Activated T-helper 1 cell treated with Interleukin-2 at 50 U/mL for 16 hours (primary cell): ENCODE results near the gene HBG1.
"Not testable (repeated sequence)": the region's sequence is repeated elsewhere in the genome, so short reads cannot be mapped to it uniquely, and the experiment has no call there.

ENCODE experiments used
- DNase-seq: peaks from one replicate; pipeline ENCODE4 v3.0.0-alpha.2; 2020; ENCODE audit warnings: low read depth

Gene HBG1

GRCh38 chr11:5249807-5250396 lies at the start of gene HBG1:
Gene HBG1, minus strand, starts transcription at chr11:5249857. Its CDS starts 53 bp downstream, at chr11:5249804.
- DNase-seq, result not testable (repeated sequence)

- DNase-seq, result no peak
These were observed 48.8 kb upstream of the HBG1 start for GRCh38 chr11:5298451-5298850.

DNA sequence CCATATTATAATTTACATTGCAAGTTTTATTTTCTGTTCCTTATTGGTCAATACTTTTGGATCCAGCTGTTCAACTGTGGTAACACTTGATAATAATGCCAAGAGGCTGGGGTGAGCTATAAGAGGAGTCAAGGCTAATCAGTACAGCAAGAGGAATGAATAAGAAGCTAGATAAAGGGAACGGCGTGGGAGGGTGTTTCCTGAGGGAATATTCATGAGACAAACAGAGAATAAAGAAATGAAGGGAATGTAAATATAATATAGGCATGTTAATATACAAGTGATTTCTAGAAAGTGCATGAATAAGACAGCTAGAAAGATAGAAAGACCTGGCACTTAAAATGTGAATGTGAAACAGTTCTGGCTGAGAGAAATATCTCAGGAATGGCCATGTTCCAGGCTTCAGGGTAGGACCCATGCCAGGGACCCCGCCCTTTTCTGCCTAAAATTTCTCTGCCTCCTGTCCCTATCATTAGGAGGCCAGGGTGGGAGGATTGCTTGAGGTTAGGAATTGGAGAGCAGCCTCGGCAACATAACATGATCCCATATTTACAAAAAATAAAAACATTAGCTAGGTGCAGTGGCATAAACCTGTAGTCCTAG lies 48.2 kb upstream of the HBG1 start:
- no peak for DNase-seq

- DNase-seq, result not testable (repeated sequence)
These were observed 44.8 kb upstream of the HBG1 start for GRCh38 chr11:5294342-5294995.

- DNase-seq, result no peak
These were observed 43.4 kb upstream of the HBG1 start for GRCh38 chr11:5293028-5293427.

- no peak for DNase-seq
These were observed 41.7 kb upstream of the HBG1 start for GRCh38 chr11:5291207-5291838.

- no peak for DNase-seq
These were observed 40.4 kb upstream of the HBG1 start for GRCh38 chr11:5290106-5290505.

DNA sequence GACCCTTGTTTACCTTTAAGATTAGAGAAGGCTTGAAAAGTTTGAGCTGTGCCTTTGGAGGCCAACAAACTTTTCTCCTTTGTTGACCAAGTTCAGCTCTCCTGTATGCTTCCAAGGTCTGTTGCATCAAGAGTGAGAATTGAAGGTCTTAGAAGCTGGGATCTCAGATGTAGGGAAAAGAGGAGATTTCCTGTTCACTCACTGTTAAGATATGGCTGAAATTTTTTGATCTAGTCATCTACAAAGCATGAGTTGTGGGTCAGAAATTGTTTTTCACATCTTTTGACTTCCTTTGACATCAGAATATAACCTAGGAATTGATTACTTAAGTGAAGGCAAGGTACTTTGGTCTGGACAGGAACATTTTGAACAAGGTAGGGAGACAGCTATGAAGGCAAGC lies 40.0 kb upstream of the HBG1 start:
- DNase-seq, result no peak

DNA sequence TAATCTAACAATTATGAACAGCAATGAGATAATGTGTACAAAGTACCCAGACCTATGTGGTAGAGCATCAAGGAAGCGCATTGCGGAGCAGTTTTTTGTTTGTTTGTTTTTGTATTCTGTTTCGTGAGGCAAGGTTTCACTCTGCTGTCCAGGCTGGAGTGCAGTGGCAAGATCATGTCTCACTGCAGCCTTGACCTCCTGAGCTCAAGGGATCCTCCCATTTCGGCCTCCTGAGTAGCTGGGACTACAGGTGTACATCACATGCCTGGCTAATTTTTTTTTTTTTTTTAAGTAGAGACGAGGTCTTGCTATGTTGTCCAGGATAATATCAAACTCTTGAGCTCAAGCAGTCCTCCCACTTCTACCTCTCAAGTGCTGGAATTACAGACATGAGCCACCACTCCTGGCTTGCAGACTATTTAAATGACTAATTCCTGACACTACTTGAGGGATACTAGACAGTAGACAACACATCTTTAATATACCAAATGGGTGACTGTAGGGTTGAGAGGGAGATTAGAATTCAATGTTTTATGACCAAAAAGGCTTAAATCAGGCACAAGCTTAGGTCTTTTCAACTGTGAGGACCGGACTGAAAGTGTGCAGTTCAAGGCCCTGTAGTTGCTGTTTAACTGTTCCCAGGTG lies 39.4 kb upstream of the HBG1 start:
- DNase-seq, result no peak

GRCh38 chr11:5288108-5288905 lies 38.6 kb upstream of the HBG1 start:
- no peak for DNase-seq

DNA sequence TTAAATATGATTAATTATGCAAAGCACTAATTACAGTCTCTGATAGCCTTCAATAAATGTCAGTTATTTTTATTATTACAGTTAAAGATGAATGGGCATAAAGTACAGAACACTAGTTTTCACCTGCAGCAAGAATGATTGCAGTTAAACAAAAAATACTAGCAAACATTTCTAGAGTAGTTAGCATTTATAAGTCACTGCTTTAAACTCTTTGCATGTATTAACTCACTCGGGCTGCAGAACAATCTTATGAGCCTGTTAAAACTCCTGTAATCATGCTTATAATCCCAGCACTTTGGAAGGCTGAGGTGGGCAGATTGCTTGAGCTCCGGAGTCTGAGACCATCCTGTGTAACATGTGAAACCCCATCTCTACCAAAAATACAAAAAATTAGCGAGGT lies 37.2 kb upstream of the HBG1 start:
- no peak for DNase-seq

DNA sequence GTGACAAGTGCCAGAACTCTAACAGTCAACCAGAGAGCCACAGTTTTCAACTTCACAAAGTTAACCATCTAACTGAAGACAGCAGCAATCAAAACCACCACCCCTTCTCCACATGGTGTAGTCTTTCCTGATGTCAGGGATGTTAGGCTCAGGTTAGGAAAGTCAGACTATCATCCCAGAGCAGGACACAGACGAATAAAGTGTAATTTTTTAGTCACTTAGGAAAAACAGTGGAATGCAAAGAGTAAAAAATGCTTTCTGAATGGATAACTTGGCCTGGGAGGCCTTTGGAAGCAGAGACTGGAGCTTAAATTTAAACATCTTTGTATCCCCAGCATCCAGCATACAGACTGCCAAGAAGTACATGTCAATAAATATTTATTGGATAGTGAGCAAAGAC lies 36.7 kb upstream of the HBG1 start:
- DNase-seq, result no peak

DNA sequence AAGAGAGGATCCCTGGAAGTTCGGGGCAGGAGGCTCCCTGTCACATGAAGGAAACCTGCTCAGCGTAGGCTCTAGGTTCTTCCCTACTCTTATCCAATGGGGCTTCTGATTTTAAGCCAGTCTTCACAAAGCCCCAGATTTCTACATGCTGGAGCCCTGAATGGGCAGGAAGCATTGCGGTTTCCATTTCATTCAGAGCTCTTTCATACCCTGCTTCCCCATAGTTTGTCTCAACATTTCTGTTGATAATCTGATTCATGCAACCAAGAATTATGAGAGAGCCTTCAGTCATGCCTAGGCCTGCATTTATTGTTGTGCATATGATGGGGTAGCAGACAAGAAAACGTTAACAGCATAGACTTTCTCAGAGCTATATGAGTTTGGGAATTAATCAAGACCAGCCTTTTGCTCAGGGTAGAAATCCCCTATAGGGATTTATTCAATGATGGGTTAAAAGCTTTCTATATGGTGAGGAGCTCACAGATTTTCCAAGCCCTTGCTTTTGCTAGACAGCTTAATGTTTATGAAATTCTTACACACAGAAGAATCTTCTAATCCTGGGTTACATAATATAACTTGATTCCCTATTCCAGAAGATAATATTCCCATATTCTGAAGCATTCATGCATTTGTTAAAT lies 36.2 kb upstream of the HBG1 start:
- no peak for DNase-seq

DNA sequence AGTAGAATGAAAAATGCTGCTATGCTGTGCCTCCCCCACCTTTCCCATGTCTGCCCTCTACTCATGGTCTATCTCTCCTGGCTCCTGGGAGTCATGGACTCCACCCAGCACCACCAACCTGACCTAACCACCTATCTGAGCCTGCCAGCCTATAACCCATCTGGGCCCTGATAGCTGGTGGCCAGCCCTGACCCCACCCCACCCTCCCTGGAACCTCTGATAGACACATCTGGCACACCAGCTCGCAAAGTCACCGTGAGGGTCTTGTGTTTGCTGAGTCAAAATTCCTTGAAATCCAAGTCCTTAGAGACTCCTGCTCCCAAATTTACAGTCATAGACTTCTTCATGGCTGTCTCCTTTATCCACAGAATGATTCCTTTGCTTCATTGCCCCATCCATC lies 35.0 kb upstream of the HBG1 start:
- no peak for DNase-seq

DNA sequence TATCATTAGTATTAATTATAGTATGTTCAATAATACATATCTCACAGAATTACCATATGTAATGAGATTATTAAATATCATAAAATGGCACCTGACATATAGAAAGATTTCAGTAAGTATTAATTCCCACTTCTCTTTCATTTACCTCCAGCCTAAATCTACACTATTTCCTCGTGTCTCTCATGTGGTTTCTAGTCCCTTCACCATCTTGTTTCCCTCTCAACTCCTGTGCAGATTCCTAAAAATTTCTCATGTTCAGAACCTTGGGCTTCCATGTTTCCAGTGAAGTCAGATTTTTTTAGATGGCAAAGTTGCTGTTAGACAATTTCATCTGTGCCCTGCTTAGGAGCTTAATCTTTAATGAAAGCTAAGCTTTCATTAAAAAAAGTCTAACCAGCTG lies 34.2 kb upstream of the HBG1 start:
- DNase-seq, result no peak

GRCh38 chr11:5283086-5283485 lies 33.4 kb upstream of the HBG1 start:
- no peak for DNase-seq

- DNase-seq, result no peak
These were observed 33.0 kb upstream of the HBG1 start for GRCh38 chr11:5282628-5283027.

GRCh38 chr11:5281596-5281995 lies 31.9 kb upstream of the HBG1 start:
- no peak for DNase-seq

GRCh38 chr11:5280582-5281102 lies 31.0 kb upstream of the HBG1 start:
- no peak for DNase-seq

DNA sequence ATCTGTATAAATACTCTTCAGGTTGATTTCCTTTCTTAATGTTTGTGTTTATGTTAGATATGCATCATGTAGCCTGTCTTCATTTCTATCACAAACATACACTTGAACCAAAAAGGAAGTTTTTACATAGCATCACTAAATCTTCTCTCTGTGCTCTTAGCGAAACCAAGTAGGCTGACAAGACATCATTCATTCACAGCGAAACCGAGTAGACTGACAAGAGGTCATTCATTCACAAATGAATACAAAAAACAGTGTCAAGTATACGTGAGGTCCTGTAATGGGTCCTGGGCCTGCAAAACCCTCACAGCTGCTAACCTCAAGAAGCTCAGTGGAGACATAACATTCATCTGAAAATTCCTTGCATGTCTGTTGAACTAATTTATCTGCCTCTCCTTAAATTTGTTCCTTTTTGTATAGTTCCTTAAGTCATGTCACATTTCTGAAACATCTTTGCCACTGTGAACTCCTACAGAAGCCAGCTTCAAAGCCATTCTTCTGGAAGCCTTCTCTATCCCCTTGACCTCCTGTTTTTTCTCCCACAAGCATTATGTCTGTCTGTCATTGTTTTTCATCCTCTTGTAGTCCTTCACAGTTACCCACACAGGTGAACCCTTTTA lies 29.9 kb upstream of the HBG1 start:
- no peak for DNase-seq
